ENCODE results near the gene BABAM2.
"Not testable (repeated sequence)": the region's sequence is repeated elsewhere in the genome, so short reads cannot be mapped to it uniquely, and the experiment has no call there.

BABAM2 gene

DNA sequence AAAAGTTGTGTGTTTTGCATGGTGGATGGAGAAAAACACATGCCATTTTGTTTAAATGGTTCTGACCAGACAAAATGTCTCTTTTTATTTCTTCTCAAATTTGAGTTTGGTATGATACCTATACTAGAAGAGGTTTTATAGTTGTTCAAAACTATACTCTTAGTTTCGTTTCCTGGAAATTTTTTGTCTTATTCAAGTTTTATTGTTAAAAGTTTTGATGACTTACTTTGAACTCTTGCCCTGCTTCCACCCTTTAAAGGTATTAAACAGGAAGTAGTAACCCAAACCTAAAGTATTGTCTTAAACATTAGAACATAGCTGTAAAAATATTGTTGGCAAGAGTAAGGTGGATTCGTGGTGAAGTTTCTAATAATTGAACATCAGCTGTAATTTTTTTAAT lies 98.2 kb downstream of the BABAM2 start:
- no peak for DNase-seq

DNA sequence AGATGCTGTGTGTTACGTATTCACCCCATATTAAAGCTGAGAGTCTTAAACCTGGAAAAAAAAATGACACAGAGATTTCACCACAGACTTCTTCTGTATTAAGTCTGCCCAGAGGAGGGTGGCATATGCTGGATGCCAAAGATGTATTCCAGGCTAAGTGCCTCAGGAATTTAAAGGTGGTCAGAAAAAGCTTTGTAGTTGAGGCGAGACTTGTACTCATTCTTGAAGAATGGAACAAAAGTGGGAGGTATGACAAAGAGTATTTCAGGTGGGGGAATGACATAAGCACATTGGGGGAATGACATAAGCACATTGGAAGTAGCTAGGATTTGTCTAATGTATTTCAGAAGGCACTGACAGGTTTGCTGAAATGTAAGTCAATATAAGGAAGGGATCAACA lies 98.6 kb downstream of the BABAM2 start:
- no peak for DNase-seq

DNA sequence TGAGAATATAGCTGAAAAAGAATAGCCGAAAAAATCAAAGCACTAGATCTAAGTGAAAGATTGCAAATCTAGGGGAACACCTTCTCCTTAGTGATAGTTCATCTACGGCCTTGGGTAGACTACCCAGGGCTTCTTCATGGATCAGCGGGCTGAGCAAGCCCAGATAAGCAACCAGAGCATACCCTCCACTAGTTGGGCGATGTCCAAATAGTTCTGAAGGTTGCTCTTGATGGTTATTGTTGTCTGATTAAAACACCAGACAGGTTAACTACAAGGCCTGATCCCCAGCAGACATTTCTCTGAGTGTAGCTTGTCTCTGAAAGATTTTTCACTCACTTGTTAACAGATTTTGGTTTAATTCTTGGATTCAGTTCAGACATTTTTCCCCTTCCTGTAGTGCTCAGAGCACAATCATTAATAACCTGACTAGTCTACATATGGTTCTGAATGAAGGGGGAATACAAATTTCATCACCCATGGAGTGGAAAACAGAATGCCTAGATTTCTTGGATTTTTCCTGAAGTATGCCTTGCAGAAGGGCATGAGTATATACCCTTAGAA lies 99.6 kb downstream of the BABAM2 start:
- no peak for DNase-seq

DNA sequence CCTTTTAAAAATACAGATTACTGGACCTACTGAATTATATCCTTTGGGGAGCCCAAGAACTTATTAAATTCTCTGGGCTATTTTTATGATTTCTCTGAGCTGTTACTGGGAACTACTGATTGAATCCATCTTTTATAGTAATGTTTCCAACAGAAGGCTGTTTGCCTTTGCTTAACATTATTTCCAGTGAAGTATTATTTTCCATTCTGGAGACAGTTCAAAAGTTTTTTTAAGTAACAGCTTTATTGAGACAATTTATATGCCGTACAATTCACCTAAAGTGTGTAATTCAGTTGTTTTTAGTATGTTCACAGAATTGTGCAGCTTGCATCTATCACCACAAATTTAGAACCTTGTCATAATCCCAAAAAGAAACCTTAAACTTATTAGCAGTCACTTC lies 100.6 kb downstream of the BABAM2 start:
- no peak for DNase-seq

DNA sequence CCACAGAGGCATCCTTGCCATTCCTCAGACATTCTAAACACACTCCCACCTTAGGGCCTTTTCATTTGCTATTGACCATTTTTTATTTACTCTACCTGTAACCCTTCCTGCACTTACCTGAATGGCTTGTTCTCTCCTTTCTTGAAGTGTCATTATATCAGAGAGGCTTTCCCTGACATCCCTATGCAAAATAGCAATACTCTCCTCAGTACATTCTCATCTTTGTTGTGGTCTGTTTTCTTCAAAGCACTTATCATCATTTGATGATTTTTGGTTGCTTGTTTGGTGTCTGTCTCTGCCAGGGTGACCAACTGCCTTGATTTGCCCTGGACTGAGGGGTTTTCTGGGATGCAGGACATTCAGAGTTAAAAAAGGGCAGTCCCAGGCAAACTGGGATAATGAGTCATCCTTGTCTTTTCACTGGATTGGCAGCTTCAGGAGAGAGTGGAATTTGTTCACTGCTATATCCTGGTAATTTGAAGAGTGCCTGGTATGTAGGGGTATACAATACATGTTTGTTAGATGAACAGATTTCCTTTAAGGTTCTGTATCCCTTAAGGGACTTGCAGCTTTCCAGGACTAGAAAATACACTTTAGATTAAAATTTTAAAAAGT lies 102.4 kb downstream of the BABAM2 start:
- DNase-seq = no peak

DNA sequence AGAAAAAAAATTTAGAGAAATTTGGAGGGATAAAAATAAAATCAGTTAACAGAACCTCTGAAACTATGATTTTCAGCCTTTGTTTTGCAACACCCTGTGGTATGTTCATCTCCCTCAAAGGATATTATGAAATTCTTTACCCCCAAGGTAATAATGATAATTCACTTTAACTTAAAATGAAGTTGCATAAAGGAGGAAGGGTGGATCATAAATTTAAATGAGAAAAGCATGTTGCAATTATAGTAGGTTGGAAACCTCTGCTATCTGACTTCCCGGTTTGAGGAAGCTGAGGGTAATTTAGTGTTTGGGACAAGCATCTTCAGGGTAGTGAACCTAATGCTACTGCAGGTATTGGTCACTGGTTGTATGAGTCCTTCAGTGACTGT lies 102.9 kb downstream of the BABAM2 start:
- no peak for DNase-seq

DNA sequence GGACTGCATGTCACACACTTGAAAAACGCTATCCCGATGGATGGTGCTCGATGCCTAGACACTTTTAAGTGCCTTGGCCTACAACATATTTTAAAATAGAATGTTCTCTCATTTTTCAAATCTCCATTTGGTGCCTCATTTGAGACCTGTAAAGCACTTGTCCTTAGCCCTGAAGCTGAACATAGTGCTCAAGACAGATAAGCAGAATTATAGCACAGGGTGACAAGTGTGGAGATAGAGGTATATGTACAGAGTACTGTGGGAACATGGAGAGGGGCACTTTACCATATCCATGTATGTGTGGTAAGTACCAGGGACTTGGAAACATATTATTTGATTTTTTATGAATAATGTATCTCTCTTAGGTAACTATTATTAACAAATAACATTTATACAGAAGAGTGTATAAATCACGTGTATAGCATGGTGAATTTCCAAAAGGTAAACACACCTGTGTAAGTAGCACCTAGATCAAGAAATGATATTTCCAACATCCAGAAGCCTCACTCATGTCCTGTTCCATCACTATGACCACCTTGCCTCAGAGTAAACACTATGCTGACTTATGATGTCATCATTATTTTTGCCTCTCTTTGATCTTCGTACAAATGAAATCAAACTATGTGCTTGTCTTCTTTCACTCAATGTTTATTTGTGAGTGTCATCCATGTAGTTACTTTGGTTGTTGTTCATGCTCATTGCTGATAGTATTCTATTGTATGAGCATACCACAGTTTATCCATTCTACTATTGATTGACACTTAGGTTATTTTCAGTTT lies 103.6 kb downstream of the BABAM2 start:
- DNase-seq = no peak

DNA sequence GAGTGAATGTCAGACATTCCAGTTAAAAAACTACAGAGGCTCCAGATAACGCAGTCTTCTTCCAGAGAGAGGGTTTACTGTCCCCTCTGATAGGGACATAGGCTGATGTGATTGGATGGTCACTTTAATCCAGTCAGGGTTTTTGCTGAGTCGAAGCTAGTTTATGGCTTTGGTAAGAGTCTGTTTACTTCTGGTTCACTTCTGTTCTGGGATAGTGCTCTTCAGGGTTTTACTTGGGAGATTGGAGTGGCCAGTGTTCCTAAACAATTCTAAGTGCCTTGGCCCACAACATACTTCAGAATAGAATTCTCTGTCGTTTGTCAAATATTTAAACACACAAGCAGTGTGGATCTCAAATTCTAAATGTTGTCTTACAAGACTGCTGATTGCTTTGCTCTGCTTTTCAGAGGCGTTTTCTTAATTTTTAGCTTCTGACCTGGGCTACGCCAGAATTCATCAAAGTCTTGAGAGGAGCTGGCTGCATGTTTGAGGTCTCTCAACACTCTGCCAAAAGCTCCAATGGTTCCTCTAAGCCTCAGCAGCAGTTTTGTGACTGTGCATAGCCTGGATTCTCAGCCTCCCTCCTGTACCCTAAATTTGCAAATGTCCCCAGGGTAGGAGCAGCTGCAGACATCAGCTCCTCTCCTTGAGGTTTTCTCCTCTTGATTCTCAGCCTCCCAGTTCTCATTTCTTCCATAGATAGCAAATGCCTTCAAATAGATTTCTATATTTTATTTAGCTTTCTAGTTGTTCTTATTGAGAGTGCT lies 105.8 kb downstream of the BABAM2 start:
- no peak for DNase-seq

DNA sequence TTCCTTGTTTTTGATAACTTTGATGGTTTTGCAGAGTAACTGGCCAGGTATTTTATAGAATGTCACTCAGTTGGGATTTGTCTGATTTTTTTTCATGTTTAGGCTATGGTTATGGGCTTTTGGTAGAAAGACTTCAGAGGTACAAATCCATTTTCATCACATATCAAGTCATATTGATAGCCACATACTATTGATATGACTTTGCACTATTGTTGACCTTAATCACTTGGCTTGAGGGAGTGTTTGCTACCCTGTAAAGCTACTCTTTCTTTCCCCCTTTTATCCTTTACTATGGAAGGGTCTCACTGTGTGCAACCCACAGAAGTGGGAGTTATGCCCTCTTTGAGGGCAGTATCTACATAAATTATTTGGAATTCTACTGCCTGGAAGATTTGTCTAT lies 109.8 kb downstream of the BABAM2 start:
- DNase-seq = no peak

DNA sequence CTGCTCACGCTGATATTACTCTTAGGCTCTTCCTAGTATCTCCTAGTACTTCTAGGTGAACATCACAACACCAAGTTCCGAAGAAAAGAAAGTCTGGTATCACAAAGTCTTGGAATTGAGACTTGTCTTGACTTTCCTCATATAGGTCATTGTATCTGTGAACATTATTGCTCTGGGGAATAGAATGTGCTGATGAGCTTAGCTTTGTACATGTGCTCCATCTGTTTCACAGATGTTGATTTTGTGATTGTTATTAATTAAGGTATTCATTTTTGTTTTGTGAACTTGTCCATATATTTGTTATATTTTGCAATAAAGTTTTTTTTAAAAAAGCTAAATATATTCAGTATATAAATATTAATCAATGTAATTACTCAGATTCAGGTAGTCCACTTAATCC lies 111.7 kb downstream of the BABAM2 start:
- no peak for DNase-seq

DNA sequence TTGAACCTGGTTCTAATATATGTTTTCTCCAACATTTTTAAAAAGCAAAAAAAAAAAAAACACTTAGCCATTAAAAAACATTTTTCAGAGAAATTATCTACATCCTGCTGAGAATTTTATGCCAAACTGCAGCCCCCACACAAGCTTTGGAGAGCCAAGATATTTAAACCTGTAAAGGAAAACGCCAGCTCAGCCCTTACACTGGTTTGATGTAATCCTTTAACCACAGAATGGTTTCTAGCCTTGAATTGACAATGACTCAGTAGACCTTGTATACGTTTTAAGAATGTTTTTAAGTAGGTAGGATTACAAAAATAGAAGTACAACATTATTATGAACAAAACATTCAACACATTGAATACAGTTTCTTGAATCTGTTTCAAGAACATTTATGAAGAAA lies 113.6 kb downstream of the BABAM2 start:
- DNase-seq = no peak

DNA sequence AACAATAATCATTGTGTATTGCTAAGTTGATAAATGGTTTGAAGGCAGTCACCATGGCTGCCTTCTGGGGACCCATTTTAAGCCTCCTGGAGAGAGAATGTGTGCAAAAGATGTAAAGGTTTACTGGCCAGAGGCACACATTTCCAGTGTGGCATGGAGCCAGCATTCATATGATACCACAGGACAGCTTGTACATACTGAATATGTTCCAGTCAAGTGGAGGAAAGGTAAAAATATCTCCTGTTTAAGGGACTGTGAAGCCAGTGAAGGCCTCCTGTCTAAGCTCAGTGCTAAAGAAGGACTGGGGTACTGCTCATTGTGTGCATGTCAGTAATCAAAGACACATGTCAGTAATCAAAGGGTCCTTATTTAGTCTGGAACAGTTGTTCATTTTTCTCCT lies 119.2 kb downstream of the BABAM2 start:
- DNase-seq = no peak

DNA sequence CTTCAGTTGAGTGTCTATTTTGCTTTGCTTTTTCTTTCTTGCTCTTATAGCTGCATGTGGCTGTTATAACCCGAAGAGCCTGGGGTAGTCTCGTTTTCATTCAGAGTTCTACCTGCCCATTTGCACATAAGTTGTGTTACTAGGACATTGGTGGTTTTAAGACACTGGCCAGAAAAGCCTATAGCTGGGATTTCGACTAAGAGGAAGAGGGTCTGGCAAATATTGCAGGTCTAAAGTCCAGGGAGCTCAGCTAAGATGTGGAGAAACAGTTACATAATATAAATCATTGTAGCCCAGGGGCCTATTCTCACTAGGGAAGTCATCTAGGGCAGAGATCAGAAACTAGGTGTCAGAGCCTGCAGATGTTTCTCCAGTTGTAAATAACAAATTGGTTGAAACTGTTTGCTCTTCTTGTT lies 120.8 kb downstream of the BABAM2 start:
- DNase-seq = no peak

DNA sequence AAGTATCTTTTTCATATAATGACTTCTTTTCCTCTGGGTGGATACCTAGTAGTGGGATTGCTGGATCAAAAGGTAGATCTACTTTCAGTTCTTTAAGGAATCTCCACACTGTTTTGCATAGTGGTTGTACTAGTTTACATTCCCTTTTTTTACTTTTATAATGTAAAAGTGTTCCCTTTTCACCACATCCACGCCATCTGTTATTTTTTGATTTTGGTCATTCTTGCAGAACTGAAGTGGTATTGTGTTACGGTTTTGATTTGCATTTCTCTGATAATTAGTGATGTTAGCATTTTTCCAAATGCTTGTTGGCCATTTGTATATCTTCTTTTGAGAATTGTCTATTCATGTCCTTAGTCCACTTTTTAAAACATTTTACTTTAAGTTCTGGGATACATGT lies 127.9 kb downstream of the BABAM2 start:
- not testable (repeated sequence) for DNase-seq

DNA sequence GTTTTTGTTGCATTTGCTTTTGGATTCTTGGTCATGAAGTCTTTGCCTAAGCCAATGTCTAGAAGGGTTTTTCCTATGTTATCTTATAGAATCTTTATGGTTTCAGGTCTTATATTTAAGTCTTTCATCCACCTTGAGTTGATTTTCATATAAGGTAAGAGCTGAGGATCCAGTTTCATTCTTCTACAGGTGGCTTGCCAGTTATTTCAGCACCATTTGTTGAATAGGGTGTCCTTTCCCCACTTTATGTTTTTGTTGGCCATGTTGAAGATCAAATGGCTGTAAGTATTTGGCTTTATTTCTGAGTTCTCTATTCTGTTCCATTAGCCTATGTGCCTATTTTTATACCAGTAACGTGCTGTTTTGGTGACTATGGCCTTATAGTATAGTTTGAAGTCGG lies 129.0 kb downstream of the BABAM2 start:
- DNase-seq = not testable (repeated sequence)

DNA sequence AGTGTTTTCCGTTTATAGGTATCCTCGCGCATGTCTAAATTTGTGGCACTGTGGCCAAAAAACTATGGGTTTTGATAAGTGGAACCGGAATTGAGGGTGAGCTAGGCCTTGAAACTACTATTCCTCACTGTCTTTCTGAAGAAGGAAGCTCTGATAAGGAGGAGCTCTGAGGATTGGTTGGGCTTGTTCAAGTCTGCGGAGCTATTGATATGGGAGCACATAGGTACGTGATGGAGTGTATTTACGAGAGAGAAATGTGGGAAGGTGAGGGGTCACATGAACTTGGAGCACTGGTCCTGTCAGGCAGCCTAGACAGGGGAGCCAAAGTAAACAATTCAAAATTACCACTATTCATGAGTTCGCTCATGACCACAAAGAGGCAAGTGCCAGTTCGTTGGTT lies 131.4 kb downstream of the BABAM2 start:
- no peak for DNase-seq

DNA sequence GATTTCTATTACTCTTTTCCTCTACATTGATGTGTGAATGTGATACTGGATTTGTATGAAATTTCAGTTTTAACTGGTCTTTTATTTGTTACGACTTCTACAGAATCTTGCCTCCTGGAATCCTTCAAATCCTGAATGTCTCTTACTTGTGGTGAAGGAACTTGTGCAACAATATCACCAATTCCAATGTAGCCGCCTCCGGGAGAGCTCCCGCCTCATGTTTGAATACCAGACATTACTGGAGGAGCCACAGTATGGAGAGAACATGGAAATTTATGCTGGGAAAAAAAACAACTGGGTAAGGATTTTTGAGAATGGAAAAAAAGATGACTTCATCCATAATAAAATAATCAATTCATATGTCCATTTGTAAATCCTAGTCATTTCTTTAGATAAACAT lies 134.6 kb downstream of the BABAM2 start:
- DNase-seq = no peak

DNA sequence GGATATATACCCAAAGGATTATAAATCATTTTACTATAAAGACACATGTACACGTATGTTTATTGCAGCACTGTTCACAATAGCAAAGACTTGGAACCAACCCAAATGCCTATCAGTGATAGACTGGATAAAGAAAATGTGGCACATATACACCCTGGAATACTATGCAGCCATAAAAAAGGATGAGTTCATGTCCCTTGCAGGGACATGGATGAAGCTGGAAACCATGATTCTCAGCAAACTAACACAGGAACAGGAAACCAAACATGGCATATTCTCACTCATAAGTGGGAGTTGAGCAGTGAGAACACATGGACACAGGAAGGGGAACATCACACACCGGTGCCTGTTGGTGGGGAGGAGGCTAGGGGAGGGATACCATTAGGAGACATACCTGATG lies 135.7 kb downstream of the BABAM2 start:
- DNase-seq = not testable (repeated sequence)

DNA sequence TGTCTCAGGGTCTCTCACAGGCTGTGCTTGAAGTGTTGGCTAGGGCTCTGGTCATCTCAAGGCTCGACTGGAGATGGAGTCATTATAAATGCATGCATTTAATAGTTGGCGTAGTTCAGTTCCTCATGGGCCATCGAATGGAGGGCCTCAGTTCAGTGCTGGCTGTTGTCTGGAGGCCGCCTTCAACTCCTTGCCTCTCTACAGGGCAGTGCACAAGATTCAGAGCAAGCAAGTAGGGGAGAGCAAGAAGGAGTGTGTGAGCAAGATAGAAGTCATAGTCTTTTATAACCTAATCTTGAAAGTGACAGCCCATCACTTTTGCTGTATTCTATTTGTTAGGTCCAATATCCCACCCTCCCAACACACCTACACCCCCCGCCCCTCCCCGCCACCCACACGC lies 137.5 kb downstream of the BABAM2 start:
- DNase-seq = no peak

DNA sequence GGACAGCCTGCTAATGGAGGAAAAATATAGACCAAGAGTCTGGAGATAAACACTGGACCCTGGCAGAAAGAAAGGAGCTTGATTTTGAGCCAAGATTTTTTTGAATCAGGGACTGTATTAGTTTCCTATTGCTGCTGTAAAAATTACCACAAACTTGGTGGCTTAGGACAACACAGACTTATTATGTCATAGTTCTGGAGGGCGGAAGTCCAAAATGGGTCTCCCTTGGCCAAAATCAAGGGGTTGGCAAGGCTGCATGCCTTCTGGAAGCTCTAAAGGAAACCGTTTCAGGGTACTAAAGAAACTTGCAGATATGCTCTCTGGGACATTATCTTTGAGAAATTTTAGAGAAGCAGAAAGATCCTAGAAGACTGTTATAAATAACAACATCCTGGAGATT lies 140.1 kb downstream of the BABAM2 start:
- no peak for DNase-seq

DNA sequence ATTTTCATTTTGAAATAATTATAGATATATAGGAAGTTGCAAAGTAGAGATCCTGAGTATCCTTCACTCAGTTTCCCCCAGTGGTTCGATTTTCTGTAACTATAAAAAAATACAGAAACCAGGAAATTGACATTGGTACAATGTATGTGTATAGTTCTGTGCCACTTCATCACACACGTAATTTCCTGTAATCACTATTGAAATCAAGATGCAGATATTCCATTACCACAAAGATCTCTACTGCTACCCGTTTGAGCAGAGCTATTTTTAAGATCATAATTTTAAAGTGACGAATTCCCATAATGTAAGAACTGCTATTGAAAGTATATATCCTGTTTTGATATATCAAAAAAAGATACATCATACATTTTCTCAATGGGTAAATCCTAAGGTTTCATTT lies 142.3 kb downstream of the BABAM2 start:
- no peak for DNase-seq

DNA sequence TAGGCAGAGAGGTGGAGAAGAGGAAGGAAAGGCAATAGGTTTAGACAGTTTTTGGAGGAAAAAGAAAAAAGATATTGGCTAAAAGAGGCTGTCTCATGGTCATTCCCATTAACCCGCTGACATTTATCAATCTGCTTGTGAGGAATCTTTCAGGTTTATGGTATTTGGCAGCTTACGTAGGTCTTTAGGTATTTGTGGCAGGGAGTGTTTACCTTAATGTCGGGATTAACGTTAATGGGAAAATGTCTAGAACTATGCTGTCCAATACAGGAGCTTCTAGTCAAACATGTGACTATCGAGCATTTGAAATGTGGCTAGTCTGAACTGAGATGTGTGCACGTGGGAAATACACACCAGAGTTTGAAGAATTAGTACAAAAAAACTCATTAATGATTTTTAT lies 144.2 kb downstream of the BABAM2 start:
- no peak for DNase-seq

DNA sequence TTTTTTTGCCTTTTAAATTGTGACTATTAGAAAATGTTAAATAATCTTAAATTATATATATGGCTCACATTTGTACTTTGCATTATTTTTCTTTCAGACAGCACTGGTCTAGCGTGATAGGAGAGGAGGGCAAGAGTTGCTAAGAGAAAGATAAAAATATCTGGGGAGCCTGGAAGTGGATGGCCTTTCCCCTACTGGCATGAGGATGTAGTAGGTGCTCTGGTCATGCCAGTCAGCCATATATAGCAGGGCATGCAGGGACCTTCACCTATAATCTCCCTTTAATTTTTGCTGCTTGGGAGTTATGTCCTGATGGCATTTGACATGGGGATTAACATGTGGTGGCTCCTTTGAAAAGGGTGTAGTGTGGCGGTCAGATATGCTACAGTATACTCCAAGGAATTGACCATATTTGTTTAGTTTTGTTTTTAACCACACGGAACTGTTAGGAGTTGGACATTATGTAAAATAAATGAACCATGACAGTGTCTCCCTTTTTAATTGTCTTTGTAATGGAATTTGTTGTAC lies 144.7 kb downstream of the BABAM2 start:
- no peak for DNase-seq

DNA sequence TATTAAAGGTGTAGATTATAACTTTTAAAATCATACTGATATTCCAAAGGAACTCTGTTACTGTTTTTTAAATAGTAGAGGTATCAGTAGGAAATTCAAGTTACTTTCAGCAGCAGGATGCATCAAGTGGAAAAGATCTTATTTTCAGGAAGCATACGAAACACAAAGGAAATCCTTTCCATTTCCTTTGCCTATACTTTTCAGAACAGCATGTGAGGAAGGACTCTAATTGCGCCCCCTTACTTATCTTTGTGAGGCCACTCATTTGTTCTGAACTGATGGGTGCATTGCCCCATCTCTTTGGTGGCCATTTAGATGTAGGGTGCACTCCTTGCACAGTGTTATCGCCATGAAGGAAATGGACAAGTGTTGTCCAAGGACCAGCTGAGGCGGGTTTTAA lies 145.3 kb downstream of the BABAM2 start:
- DNase-seq = no peak
